GM12878 (cell line): ENCODE data around the gene BCL2L12.

Experiments used
- USF2 ChIP-seq: IDR thresholded peaks from 2 replicates; pipeline ENCODE4 v1.6.1; 2011; ENCODE audit warnings: low read depth, low read length, improper control_type of control experiment, borderline replicate concordance
- YY1 ChIP-seq: IDR thresholded peaks from 2 replicates; pipeline ENCODE4 v1.6.1; 2011; ENCODE audit warnings: low read depth, mild to moderate bottlenecking, low read length
- TF ChIP-seq, protein P1 (sequence below), 3 experiments: IDR thresholded peaks in 2 of 3; conservative IDR thresholded peaks in 1 of 3; 2 replicates each; pipeline ENCODE4 v1.5.1; 2011; ENCODE audit warnings: low read depth in 3 of 3, low read length in 3 of 3, mild to moderate bottlenecking in 3 of 3, control low read depth in 2 of 3, moderate library complexity in 2 of 3, inconsistent platforms in 1 of 3, mixed read lengths in 1 of 3; ENCODE audit not compliant: control insufficient read depth in 2 of 3, insufficient read depth in 1 of 3; ENCODE audit errors: extremely low read depth in 1 of 3

GRCh38 chr19:49678985-49679770 lies 13.4 kb downstream of the BCL2L12 start:
- TF ChIP-seq YY1, result no peak
- TF ChIP-seq USF2, result no peak
- TF ChIP-seq, protein P1, sequence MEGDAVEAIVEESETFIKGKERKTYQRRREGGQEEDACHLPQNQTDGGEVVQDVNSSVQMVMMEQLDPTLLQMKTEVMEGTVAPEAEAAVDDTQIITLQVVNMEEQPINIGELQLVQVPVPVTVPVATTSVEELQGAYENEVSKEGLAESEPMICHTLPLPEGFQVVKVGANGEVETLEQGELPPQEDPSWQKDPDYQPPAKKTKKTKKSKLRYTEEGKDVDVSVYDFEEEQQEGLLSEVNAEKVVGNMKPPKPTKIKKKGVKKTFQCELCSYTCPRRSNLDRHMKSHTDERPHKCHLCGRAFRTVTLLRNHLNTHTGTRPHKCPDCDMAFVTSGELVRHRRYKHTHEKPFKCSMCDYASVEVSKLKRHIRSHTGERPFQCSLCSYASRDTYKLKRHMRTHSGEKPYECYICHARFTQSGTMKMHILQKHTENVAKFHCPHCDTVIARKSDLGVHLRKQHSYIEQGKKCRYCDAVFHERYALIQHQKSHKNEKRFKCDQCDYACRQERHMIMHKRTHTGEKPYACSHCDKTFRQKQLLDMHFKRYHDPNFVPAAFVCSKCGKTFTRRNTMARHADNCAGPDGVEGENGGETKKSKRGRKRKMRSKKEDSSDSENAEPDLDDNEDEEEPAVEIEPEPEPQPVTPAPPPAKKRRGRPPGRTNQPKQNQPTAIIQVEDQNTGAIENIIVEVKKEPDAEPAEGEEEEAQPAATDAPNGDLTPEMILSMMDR (IDR thresholded peaks at IDR 0.05 in 2 of 3, conservative IDR thresholded peaks at IDR 0.05 in 1 of 3; ENCODE audit: control insufficient read depth in 2 of 3, extremely low read depth in 1 of 3, insufficient read depth in 1 of 3, low read depth in 3 of 3, low read length in 3 of 3), result no peak
